Measurements from ENCODE around the gene KRT8.
A peak's percentile ranks its signal among the peaks of the same experiment; 100 is the strongest.
"Not testable (repeated sequence)": the region's sequence is repeated elsewhere in the genome, so short reads cannot be mapped to it uniquely, and the experiment has no call there.

The KRT8 gene

DNA sequence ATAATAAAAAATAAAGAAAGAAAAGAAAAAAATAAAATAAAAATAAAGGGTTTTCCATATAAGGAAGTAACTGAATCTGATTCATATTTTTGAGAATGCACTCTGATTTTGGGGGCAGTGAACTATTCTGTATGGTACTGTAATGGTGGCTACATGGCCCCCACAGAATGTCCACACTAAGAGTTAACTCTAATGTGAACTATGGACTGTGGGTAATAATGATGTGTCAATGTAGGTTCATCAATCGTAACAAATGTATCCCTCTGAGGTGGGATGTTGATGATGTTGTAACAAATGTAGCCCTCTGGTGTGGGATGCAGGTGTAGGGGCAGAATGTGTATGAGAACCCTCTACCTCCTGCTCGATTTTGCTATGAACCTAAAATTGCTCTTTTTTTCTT, 13.8 kb downstream of the KRT8 start:
- Histone ChIP-seq H3K9me3 (ENCODE audit: insufficient read depth, low read length) (peaks cover 5% of the 10 kb centered on the region; the same call in 1 of the 2 replicates), H3K9ac (ENCODE audit: insufficient read length, low read depth) (no peak overlapping the region), H3K4me3 (ENCODE audit: insufficient read length, low read depth) (no peak overlapping the region), H3K27me3 (ENCODE audit: insufficient read depth, insufficient read length) (no peaks in the 10 kb centered on the region), H3K36me3 (ENCODE audit: insufficient read depth, insufficient read length, low read length) (peaks cover 2% of the 10 kb centered on the region), H3K4me1 (ENCODE audit: insufficient read depth, insufficient read length) (peaks cover 13% of the 10 kb centered on the region)
- DNase-seq (ENCODE audit: low read depth, low spot score) = no peak
- TF ChIP-seq YY1 (IDR thresholded peaks at IDR 0.05; ENCODE audit: insufficient read depth, insufficient read length) = no peak
- no peak for TF ChIP-seq ZNF274 (IDR thresholded peaks at IDR 0.05; ENCODE audit: low read depth, low read length)
- TF ChIP-seq SUZ12 (IDR thresholded peaks at IDR 0.05; ENCODE audit: extremely low read depth, insufficient read depth, insufficient read length) = no peak

DNA sequence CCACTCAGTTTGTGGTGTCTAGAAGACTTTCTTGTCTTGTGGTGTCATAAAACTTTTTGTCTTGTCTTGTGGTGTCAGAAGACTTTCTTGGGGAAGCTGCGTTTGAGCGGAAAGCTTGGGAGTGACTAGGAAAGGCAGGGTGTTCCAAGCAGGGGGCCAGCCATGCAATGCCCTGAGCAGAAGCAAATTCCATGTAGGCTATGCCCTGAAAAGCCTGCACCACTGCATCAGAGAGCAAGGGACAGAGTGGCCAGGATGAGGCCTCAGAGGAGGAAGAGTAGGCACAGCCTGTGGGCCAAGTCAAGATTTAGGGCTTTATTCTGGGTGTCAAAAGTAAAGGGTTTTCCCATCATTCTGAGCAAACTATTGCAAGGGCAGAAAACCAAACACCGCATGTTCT, 14.5 kb downstream of the KRT8 start:
- TF ChIP-seq YY1 (IDR thresholded peaks at IDR 0.05; ENCODE audit: insufficient read depth, insufficient read length) (no peak), ZNF274 (IDR thresholded peaks at IDR 0.05; ENCODE audit: low read depth, low read length) (no peak)
- no peak for DNase-seq (ENCODE audit: low read depth, low spot score)
- no peaks in the 10 kb centered on the region for H3K36me3 ChIP-seq (ENCODE audit: insufficient read depth, insufficient read length, low read length)
- peaks cover 7% of the 10 kb centered on the region for H3K4me1 ChIP-seq (ENCODE audit: insufficient read depth, insufficient read length)
- no peak overlapping the region for H3K4me3 ChIP-seq (ENCODE audit: insufficient read length, low read depth)
- H3K9me3 ChIP-seq (ENCODE audit: insufficient read depth, low read length) = peaks cover 5% of the 10 kb centered on the region; the same call in 1 of the 2 replicates
- no peak overlapping the region for H3K9ac ChIP-seq (ENCODE audit: insufficient read length, low read depth)
- no peaks in the 10 kb centered on the region for H3K27me3 ChIP-seq (ENCODE audit: insufficient read depth, insufficient read length)

DNA sequence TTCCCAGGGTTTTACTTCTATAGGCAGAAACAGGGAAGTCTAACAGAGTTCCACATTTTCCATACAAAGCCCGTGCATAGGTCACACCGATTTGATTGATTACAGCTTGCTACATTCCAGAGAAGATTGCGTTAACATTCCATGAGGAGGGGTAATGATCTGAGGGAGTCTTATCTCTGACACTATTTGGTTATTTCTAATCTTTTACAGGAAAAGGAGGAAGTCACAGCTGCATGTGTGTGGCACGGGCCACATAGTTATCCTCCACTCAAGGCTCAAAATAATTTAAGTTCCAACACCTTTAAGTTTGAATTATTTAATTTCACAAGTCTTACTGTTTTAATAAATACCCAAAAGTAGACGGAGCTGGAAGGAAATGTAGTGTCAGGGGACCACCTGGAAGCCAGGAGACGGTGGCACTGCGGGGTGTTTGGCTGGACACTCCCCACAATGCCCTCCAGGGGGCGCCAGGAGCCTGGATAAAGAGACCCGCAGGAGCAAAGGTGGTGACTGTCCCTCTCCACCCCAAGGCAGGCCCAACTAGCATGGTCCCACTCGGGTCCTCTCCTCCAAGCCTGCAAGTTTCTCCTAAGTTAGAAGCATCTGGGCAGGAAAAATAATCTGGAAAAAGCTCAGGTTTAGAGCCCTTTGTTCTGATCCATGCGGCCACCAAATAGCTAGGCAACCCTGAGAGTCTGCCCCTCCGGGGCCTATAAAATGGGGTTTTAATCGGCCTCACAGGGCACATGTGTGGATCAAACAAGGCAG, 20.2 kb downstream of the KRT8 start:
- Histone ChIP-seq H3K4me1 (ENCODE audit: insufficient read depth, insufficient read length) (peaks cover 7% of the 10 kb centered on the region), H3K27me3 (ENCODE audit: insufficient read depth, insufficient read length) (no peaks in the 10 kb centered on the region), H3K9me3 (ENCODE audit: insufficient read depth, low read length) (no peaks in the 10 kb centered on the region), H3K9ac (ENCODE audit: insufficient read length, low read depth) (no peak overlapping the region), H3K4me3 (ENCODE audit: insufficient read length, low read depth) (no peak overlapping the region), H3K36me3 (ENCODE audit: insufficient read depth, insufficient read length, low read length) (no peaks in the 10 kb centered on the region)
- DNase-seq (ENCODE audit: low read depth, low spot score) = no peak
- TF ChIP-seq SUZ12 (IDR thresholded peaks at IDR 0.05; ENCODE audit: extremely low read depth, insufficient read depth, insufficient read length) (no peak), YY1 (IDR thresholded peaks at IDR 0.05; ENCODE audit: insufficient read depth, insufficient read length) (no peak), ZNF274 (IDR thresholded peaks at IDR 0.05; ENCODE audit: low read depth, low read length) (no peak)

DNA sequence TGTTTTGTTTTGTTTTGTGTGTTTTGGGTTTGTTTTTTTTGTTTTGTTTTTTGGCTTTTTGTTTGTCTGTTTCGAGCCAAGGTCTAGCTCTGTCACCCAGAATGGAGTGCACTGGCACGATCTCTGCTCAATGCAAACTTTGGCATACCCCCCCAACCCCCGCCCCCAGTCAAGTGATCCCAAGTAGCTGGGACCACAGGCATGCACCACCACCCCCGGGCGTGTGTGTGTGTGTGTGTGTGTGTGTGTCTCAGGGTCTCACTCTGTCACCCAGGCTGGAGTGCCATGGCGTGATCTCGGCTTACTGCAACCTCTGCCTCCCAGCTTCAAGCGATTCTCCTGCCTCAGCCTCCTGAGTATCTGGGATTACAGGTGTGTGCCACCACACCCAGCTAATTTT, 24.4 kb downstream of the KRT8 start:
- not testable (repeated sequence) for DNase-seq (ENCODE audit: low read depth, low spot score)

DNA sequence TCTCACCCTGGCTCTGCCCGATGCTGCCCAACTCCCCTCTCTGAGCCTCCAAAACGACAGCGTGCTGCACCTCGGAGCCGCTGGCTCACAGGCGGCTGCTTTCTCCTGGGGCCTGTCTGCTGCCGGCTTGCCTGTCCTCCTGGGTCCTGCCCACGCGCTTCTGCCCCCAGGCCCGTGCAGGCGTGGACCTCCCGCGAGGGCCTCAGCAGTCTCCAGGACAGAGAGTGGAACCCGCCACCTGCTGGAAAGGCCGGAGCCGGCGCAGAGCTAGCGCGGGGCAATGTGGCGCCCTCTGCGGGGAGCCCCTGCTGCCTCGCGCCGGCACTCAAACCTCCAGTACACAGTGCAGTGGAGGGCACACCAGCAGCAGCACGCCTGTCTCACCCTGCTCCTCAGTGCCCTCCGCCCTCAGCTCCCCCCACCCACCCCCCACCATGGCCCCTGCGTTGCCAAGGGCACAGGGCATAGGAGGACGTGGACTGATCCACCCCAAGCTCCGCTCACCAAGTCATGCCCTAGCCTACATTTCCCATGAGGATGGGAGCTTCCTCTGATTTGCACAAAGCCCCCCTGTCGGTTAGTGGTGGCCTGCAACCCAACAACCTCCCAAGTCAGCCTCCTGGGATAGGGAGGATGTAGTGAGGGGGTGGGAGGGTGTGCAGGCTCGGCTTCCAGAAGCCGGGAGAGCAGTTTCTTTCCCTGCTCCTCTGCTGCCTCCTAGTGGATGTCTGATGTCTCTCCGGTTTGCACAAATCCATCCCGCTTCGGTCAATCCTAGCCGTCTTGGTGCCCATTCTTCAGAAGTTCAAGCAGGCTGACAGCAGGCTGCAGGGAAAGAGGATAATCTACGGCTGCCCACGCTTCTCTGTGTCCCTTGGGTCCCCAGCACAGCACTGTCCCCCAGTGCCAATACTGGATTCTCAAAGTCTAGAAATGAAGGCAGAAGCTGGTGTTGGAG, 25.2 kb downstream of the KRT8 start:
- TF ChIP-seq YY1 (IDR thresholded peaks at IDR 0.05; ENCODE audit: insufficient read depth, insufficient read length) (no peak), SUZ12 (IDR thresholded peaks at IDR 0.05; ENCODE audit: extremely low read depth, insufficient read depth, insufficient read length) (no peak), ZNF274 (IDR thresholded peaks at IDR 0.05; ENCODE audit: low read depth, low read length) (no peak)
- Histone ChIP-seq H3K9ac (ENCODE audit: insufficient read length, low read depth) (no peak overlapping the region), H3K4me1 (ENCODE audit: insufficient read depth, insufficient read length) (peaks cover 9% of the 10 kb centered on the region), H3K4me3 (ENCODE audit: insufficient read length, low read depth) (no peak overlapping the region), H3K36me3 (ENCODE audit: insufficient read depth, insufficient read length, low read length) (no peaks in the 10 kb centered on the region), H3K9me3 (ENCODE audit: insufficient read depth, low read length) (no peaks in the 10 kb centered on the region), H3K27me3 (ENCODE audit: insufficient read depth, insufficient read length) (no peaks in the 10 kb centered on the region)
- peak; percentile 89 for DNase-seq (ENCODE audit: low read depth, low spot score)

More for the DNA sequence above, 24.4 kb downstream of the KRT8 start:
- not testable (repeated sequence) for H3K27me3 ChIP-seq (ENCODE audit: insufficient read depth, insufficient read length); H3K36me3 ChIP-seq (ENCODE audit: insufficient read depth, insufficient read length, low read length); H3K9me3 ChIP-seq (ENCODE audit: insufficient read depth, low read length); H3K9ac ChIP-seq (ENCODE audit: insufficient read length, low read depth); H3K4me3 ChIP-seq (ENCODE audit: insufficient read length, low read depth); H3K4me1 ChIP-seq (ENCODE audit: insufficient read depth, insufficient read length)

DNA sequence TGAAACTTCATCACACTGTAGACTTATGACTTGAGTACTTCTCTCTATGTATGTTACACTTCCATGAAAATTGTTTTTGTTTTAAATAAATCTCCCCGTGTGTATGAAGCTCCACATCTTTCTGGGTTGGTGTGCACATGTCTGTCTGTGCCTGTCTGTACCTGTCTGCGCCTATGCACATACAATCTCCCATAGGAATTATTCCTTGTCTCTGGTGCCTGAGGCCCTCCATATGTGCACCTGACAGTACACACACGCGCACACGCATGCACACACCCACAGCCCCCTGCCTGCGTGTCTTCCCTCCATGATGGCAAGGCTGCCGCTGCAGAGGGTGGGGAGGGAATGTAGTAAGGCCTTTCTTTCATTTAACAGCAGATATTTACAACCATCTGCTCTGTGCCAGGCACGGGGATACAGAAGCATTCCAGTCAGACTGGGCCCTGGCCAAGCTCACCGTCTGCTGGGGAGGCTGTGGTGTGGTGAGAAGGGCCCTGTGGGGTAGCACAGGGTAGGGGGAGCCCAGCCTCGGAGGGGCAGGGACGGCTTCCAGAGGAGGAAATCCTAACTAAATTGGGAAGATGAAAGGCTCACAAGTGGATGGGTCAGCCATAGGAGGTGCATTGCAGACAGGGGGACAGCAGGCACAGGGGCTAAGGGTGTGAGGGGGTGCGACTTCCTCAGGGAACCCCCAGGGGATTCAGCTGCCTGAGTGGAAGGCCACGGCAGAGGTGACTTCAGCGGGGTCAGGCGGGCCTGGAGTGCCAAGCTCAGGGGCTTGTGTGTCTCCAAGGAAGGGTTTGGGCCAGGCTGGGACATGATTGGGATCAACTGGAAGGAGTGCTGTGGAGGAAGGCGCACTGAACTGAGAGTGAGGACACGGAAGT, 26.1 kb downstream of the KRT8 start:
- Histone ChIP-seq H3K4me1 (ENCODE audit: insufficient read depth, insufficient read length) (peaks cover 11% of the 10 kb centered on the region), H3K36me3 (ENCODE audit: insufficient read depth, insufficient read length, low read length) (no peaks in the 10 kb centered on the region), H3K4me3 (ENCODE audit: insufficient read length, low read depth) (no peak overlapping the region), H3K9me3 (ENCODE audit: insufficient read depth, low read length) (no peaks in the 10 kb centered on the region), H3K27me3 (ENCODE audit: insufficient read depth, insufficient read length) (peaks cover 1% of the 10 kb centered on the region), H3K9ac (ENCODE audit: insufficient read length, low read depth) (no peak overlapping the region)
- TF ChIP-seq ZNF274 (IDR thresholded peaks at IDR 0.05; ENCODE audit: low read depth, low read length) (no peak), YY1 (IDR thresholded peaks at IDR 0.05; ENCODE audit: insufficient read depth, insufficient read length) (no peak), SUZ12 (IDR thresholded peaks at IDR 0.05; ENCODE audit: extremely low read depth, insufficient read depth, insufficient read length) (no peak)
- DNase-seq (ENCODE audit: low read depth, low spot score) = no peak
